ENCODE data around the gene EHMT1.

- TF ChIP-seq ZZZ3 (IDR thresholded peaks at IDR 0.05) (no peak), IRF9 (tag; IDR thresholded peaks at IDR 0.05) (no peak), PTBP1 (IDR thresholded peaks at IDR 0.05; ENCODE audit: low read depth, low read length) (no peak), FOXM1 (IDR thresholded peaks at IDR 0.05; ENCODE audit: low read depth) (no peak), FOXM1 (CRISPR knock-in tag; IDR thresholded peaks at IDR 0.05; ENCODE audit: low read depth) (no peak), ZNF445 (CRISPR knock-in tag; IDR thresholded peaks at IDR 0.05; ENCODE audit: low read depth) (no peak), PYGO2 (tag; IDR thresholded peaks at IDR 0.05) (no peak), CTCF (IDR thresholded peaks at IDR 0.05 in 2 of 3, conservative IDR thresholded peaks at IDR 0.05 in 1 of 3; ENCODE audit: insufficient read depth in 2 of 3, low read depth in 1 of 3, low read length in 3 of 3) (peak; percentile 26 to 31 (median 27); a peak in 3 of 6 replicates), PHF8 (IDR thresholded peaks at IDR 0.05; ENCODE audit: borderline replicate concordance, low read length) (no peak), TBL1XR1 (IDR thresholded peaks at IDR 0.05; ENCODE audit: low read length in 2 of 2) (no peak), HCFC1 (IDR thresholded peaks at IDR 0.05; ENCODE audit: low read depth, low read length) (no peak)
These were observed 153.6 kb downstream of the EHMT1 start for GRCh38 chr9:137772281-137772873.
